GM10248 (cell line): ENCODE data around the gene KREMEN1.

ENCODE experiments used
- CTCF ChIA-PET: fragments of 300-600 bp; sonication (Branson Sonifier 250); formaldehyde crosslinking; extraction: SDS; loops from one replicate; lab custom pipeline; 2021; ENCODE audit warnings: antibody characterized with exemption; lab: Yijun Ruan, JAX
- POLR2A ChIA-PET: fragments of 350-650 bp; sonication (Branson Sonifier 250); formaldehyde crosslinking; extraction: SDS; loops from one replicate; lab custom pipeline; 2020; ENCODE audit warnings: antibody characterized with exemption; lab: Yijun Ruan, JAX
- DNase-seq: peaks from one replicate; pipeline ENCODE4 v3.0.0; 2012; ENCODE audit errors: extremely low spot score
- TF ChIP-seq, protein P1 (sequence below): IDR thresholded peaks from 2 replicates; pipeline ENCODE4 v1.5.1; 2012; ENCODE audit warnings: mild to moderate bottlenecking, low read depth; ENCODE audit errors: extremely low read depth, missing control alignments, control extremely low read depth

KREMEN1 gene

GRCh38 chr22:29124777-29125442, 52.1 kb downstream of the KREMEN1 start:
- DNase-seq = no peak
- CTCF ChIA-PET = interaction anchor here (1.2 to 1.3 kb wide), 2 partner anchors 13 to 29 kb away, joined by 3 read pairs; no protein-coding TSS in a partner anchor
- POLR2A ChIA-PET = no interaction called here
- TF ChIP-seq, protein P1, sequence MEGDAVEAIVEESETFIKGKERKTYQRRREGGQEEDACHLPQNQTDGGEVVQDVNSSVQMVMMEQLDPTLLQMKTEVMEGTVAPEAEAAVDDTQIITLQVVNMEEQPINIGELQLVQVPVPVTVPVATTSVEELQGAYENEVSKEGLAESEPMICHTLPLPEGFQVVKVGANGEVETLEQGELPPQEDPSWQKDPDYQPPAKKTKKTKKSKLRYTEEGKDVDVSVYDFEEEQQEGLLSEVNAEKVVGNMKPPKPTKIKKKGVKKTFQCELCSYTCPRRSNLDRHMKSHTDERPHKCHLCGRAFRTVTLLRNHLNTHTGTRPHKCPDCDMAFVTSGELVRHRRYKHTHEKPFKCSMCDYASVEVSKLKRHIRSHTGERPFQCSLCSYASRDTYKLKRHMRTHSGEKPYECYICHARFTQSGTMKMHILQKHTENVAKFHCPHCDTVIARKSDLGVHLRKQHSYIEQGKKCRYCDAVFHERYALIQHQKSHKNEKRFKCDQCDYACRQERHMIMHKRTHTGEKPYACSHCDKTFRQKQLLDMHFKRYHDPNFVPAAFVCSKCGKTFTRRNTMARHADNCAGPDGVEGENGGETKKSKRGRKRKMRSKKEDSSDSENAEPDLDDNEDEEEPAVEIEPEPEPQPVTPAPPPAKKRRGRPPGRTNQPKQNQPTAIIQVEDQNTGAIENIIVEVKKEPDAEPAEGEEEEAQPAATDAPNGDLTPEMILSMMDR = no peak

GRCh38 chr22:29125443-29125778, 52.6 kb downstream of the KREMEN1 start:
- ChIA-PET CTCF (interaction anchor here (1.3 kb wide), 1 partner anchor 13 kb away, joined by 3 read pairs; no protein-coding TSS in a partner anchor), POLR2A (no interaction called here)
- TF ChIP-seq, protein P1 = no peak
- no peak for DNase-seq

DNA sequence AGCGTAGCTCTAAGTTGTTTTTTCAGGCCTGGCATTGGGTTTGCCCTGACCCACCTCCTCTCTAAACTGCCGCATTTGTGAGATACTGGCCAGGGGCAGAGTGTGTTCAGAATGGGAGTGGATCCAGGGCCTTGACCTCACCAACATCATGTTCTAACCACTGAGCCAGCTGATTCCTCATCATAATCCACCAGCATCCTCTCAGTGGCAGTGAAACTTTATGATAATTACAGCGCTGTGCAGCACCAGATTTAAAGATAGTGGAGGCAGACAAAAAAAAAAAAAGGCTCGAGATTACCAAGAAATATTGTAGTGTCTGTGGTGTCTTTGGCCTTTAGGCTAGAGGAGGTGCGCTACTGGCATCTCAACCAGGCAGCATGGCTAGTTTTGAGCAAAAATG, 53.0 kb downstream of the KREMEN1 start:
- no peak for DNase-seq
- CTCF ChIA-PET = no interaction called here
- TF ChIP-seq, protein P1 = no peak
- POLR2A ChIA-PET = no interaction called here

GRCh38 chr22:29126670-29127395, 54.0 kb downstream of the KREMEN1 start:
- POLR2A ChIA-PET = no interaction called here
- CTCF ChIA-PET = interaction anchor here (1.0 kb wide), 1 partner anchor 12 kb away, joined by 3 read pairs; no protein-coding TSS in a partner anchor
- TF ChIP-seq, protein P1 = no peak
- DNase-seq = no peak

GRCh38 chr22:29128891-29129807, 56.3 kb downstream of the KREMEN1 start:
- ChIA-PET CTCF (no interaction called here), POLR2A (no interaction called here)

More at GRCh38 chr22:29128891-29129807, 56.3 kb downstream of the KREMEN1 start:
- DNase-seq = no peak
- TF ChIP-seq, protein P1 = no peak
